ENCODE results near the gene TEN1. TPM values are rescaled to one million over a fixed set of nuclear protein-coding genes. Genes with fewer than 3 reads are reported as not detected.
A peak's percentile ranks its signal among the peaks of the same experiment; 100 is the strongest.

The TEN1 gene
- total RNA-seq, 2 donors from 2014 or later, result 13.4 to 20.5 TPM

DNA sequence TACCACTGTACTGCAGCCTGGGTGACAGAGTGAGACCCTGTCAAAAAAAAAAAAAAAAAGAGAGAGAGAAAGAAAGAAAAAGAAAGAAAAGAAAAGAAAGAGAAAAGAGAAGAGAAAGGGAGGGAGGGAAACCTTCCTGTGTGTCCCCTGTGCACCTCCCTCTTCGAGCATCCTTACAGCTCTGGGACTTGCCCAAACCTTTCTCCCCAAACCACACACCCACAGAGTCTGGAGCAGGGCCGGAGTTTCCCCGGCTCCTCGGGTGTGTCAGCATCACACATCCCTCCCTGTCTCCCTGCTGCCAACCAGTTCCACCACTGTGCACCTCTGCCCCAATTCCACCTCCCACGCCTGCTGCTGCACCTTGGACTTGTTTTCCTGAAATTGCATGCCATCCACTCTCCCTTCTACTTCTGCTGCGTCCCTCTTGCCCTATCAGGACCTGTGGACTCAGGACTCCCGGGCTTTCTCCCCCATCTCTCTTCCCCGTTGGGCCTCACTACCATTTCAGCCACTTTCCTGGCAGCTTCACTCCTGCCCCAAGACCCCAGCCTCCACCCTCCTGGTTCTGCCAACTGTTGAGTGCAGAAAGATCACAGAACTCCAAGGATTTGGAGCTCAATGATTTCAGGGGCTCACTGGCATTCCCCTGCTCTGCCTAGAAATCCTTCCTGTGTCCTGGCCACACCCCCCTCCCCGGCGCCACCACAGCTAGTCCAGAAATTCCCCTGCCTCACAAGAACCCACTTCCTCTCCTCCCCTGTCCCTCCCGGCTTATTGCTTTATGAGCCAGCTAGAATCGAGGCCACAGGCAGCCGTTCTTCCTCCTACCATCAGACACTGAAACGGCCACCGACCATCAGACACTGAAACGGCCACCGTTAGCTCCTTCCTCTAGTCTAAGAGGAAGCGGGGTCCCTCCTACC, 17.9 kb downstream of the TEN1 start:
- Mint-ChIP-seq H3K36me3 (no peaks in the 10 kb centered on the region), H3K9me3 (no peaks in the 10 kb centered on the region), H3K27ac (peak overlapping the region; percentile 87 to 95)
- no peak for DNase-seq (ENCODE audit: low spot score in 2 of 2)
- ATAC-seq, result peak; percentile 48 to 88

DNA sequence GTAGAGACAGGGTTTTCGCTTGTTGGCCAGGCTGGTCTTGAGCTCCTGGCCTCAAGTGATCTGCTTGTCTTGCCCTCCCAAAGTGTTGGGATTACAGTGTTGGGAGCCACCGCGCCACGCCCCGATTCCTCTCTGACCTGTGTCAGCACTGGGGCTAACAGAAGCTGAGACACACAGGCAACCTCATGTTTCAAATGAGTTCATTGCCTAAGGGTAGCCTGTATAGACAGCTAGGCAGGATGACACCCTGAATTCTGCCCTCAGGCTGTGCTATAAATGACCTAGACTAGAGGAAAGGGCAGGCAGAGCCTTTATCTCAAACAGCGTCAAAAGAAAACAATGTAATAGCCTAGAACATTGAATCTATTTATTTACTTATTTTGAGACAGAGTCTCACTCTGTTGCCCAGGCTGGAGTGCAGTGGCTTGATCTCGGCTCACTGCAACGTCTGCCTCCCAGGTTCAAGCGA, 19.3 kb downstream of the TEN1 start:
- Mint-ChIP-seq H3K36me3 (no peaks in the 10 kb centered on the region), H3K9me3 (no peaks in the 10 kb centered on the region), H3K27ac (peak overlapping the region; percentile 50 to 87)
- ATAC-seq, result no peak
- no peak for DNase-seq (ENCODE audit: low spot score in 2 of 2)

DNA sequence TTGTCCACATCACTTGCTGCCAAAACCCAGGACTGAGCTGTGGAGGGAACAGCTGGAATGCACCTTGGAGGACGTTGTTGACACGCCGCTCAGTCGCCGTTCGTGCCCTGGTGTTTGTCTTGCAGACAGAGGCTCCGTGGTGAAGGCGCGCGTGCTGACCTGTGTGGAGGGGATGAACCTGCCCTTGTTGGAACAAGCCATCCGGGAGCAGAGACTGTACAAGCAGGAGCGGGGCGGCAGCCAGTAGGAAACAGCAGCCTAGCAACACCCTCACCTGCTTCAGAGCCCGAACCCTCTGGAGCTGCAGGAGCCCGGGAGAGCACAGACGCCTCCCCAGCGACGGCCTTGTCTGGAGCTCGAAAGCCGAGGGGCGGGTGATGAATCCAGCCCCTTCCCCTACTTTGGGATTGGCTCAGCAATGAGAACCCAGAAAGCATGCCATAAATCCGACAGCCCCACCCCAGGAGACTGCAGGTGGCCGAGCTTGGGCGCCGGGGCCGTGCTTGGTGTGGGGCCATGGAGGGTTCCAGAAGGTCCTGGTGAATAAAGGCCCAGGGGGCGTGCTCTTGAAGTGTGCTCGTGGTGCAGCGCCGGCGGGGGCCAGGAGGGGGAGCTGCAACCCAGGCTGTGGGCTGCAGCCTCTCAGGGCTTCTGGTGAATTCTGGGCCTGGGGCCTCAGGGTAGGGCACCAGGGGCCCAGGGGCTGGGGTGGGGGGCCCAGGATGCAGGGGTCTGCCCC, 21.1 kb downstream of the TEN1 start:
- no peak overlapping the region for H3K27ac Mint-ChIP-seq
- H3K9me3 Mint-ChIP-seq, result no peaks in the 10 kb centered on the region

DNA sequence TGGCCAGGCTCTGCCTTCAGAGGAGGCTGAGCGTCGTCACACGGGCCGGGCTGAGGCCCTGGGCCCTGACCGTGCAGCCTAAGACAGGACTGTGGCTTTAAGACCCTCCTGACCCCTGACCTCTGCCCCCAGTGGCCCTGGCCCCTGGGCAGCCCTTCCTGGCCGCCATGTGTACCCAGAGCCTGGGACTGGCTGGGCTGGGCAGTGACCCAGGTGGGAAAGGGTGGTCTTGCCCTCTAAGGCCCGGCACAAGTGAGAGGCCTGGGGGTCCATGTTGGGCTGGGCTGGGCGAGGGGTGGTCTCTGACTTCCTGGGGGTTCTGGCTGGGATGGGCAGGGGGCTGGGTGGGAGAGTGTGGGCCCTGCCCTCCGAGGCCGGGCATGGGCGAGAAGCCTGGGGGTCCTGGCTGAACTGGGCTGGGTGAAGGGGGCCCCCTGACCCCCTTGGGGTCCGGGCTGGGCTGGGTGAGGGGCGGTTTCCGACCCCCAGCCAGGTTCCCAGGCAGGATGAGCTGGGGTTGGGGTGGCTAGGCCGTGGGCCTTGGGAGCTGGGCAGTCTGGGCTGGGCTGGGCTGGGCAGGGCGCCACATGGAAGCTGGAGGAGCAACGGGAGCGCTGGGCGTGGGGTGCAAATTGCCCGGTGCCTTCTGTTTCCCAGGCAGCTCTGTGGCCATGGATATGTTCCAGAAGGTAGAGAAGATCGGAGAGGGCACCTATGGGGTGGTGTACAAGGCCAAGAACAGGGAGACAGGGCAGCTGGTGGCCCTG, 21.9 kb downstream of the TEN1 start, which contains the start of gene CDK3:
Gene CDK3 (plus strand): TSS at position 101 of the 767 bp plus-strand sequence. CDS start 571 bp downstream, at position 672.
- no peak within 1 kb of the TSS for H3K27ac Mint-ChIP-seq
- no peaks in the 10 kb centered on the region for H3K36me3 Mint-ChIP-seq
- DNase-seq (ENCODE audit: low spot score in 2 of 2), result no peak
- H3K9me3 Mint-ChIP-seq, result no peaks in the 10 kb centered on the region
- ATAC-seq, result no peak

More for the DNA sequence above, 21.1 kb downstream of the TEN1 start:
- peak; percentile 21 to 82 for ATAC-seq
- H3K36me3 Mint-ChIP-seq, result no peaks in the 10 kb centered on the region
- peak in 1 of 2 donors; percentile 87 for DNase-seq (ENCODE audit: low spot score in 2 of 2)

DNA sequence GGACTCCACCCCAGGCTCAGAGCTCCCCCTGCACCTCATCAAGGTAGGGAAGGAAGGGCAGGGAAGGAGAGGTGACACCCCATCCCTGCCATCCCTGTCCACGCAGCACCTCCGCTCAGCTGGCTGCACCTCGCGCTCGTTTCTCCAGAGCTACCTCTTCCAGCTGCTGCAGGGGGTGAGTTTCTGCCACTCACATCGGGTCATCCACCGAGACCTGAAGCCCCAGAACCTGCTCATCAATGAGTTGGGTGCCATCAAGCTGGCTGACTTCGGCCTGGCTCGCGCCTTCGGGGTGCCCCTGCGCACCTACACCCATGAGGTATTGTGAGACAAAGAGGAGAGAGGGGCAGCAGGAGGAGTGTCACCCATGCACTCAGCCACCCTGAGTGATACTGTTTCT, 23.1 kb downstream of the TEN1 start:
- Mint-ChIP-seq H3K36me3 (no peaks in the 10 kb centered on the region), H3K9me3 (no peaks in the 10 kb centered on the region), H3K27ac (peak overlapping the region in 1 of 2 donors; percentile 32)
- DNase-seq (ENCODE audit: low spot score in 2 of 2), result no peak
- no peak for ATAC-seq

DNA sequence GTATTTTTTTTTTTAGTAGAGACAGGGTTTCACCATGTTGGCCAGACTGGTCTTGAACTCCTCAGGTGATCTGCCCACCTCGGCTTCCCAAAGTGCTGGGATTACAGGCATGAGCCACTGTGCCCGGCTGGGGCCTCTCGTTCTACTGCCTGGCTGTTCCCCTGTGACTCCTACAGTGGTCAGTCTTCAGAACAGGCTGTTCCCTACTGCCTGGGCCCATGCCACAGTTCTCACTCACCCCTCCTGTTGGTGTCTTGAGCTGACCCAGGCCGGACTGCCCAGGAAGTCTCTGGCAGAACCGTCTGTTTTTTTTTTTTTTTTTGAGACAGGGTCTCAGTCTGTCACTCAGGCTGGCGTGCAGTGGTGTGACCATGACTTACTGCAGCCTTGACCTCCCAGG, 24.9 kb downstream of the TEN1 start:
- DNase-seq (ENCODE audit: low spot score in 2 of 2) (no peak), ATAC-seq (no peak)
- Mint-ChIP-seq H3K27ac (peak overlapping the region; percentile 9 to 36), H3K36me3 (no peaks in the 10 kb centered on the region), H3K9me3 (no peaks in the 10 kb centered on the region)

DNA sequence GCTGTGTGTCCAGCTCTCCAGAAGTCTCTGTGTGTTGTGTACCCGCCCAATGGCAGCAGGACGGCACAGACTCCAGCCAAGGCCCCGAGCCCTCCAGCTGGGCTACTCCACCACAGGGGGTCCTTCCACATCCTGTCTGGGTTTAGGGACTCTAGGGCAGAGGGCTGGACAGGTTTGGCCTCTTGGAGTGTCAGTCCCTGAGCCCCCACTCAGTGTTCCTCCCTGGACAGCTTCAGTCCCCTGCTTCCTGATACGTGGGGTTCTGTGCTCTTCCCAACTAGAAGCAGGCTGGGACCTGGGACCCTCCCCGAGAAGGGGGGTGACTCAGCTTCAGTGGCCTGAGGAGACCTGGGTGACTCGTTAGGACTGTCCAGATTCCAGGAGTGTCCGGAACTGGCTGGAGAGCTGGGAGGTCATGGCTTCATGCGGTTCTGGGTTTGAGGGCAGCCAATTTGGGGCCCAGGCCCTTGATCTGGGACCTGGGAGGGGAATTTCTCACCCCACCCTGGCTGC, 25.8 kb downstream of the TEN1 start:
- Mint-ChIP-seq H3K27ac (no peak overlapping the region), H3K9me3 (no peaks in the 10 kb centered on the region), H3K36me3 (no peaks in the 10 kb centered on the region)
- DNase-seq (ENCODE audit: low spot score in 2 of 2) (no peak), ATAC-seq (no peak)

DNA sequence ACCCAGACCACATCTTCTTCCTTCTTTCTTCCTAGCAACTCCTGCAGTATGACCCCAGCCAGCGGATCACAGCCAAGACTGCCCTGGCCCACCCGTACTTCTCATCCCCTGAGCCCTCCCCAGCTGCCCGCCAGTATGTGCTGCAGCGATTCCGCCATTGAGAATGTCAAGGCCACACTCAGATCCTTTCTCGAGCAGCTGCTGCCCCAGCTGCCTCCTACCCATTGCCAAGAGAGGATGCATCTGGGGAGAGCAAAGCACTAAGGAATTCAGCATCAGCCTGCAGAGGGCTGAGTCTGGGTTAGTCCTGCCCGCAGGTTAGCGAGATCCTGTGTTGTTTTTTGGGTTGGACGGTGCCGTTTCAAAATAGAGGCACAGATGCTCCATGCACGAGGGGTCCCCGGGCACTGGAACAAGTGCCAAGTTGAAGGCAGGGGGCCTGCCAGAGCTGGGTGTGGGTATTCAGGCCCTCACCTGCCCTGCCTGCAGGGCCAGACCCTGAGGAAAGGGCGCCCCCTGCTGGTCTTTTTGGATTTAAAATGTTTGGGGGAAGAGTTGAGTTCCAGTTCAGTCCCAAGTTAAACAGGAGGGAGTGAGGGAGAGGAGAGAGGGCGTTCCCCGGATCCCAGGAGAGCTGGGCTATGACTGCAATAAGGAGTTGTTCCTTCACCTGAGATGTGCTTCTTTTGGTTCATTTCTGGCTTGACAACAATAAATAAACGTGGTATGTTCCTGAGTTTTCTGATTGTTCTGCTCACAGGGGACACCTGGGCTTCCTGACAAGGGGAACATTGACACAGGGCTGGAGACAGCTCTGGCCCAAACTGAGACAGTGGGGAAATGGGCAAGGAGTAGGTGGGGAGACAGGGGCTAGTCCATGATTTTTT, 26.5 kb downstream of the TEN1 start:
- Mint-ChIP-seq H3K9me3 (no peaks in the 10 kb centered on the region), H3K27ac (peak overlapping the region in 1 of 2 donors; percentile 9), H3K36me3 (no peaks in the 10 kb centered on the region)
- peak; percentile 78 to 82 for ATAC-seq
- DNase-seq (ENCODE audit: low spot score in 2 of 2), result peak; percentile 78 to 97

DNA sequence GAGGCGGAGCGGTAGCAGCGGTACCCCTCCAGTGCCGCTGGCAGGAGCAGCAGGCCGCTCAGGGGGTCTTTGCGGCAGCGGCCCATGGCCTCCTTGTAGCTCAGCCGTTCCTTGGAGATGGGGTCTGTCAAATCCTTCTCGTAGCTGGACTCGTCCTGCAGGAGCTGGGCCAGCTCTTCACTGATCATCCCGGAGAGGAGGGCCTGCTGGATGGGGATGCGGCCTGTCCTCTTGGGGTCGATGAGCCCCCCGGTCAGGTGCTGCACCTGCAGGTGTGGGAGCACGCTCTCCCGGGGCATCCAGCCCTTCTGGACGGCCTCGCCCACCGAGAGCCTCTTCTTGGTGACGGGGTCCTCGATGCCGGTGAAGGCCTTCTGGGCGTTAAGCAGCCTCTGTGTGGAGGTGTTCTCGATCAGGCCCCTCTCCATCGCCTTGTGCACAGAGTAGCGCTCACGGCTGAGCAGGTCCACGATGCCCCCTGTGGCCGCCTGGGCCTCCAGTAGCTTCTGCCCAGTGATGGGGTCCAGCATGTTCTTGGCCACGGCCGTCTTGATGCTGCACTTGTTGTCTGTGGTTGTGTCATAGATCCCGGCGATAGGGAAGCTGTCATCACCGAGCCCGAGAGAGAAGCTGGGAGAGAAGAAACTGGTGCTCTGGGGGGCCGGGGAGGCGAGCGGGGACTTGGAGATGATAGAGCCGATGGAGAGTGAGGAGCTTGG, 28.2 kb downstream of the TEN1 start:
- Mint-ChIP-seq H3K36me3 (no peaks in the 10 kb centered on the region), H3K9me3 (no peaks in the 10 kb centered on the region), H3K27ac (no peak overlapping the region)
- ATAC-seq, result no peak
- no peak for DNase-seq (ENCODE audit: low spot score in 2 of 2)

DNA sequence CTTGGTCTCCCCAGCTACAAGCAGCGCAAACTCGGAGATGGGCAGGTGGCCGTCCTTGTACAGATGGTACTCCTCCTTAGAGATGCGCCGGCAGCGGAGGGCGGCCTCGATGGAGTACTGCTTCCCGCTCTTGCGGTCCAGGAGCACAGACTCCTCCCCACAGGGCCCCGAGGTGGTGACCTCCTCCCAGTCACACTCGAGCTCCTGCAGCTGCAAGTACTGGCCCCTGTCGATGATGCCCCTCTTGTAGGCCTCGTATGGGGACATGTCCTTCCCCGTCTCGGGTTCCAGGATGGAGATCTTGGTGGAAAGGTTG, 28.8 kb downstream of the TEN1 start:
- H3K9me3 Mint-ChIP-seq, result no peaks in the 10 kb centered on the region
- DNase-seq (ENCODE audit: low spot score in 2 of 2) (no peak), ATAC-seq (no peak)
- H3K27ac Mint-ChIP-seq, result no peak overlapping the region
- no peaks in the 10 kb centered on the region for H3K36me3 Mint-ChIP-seq

DNA sequence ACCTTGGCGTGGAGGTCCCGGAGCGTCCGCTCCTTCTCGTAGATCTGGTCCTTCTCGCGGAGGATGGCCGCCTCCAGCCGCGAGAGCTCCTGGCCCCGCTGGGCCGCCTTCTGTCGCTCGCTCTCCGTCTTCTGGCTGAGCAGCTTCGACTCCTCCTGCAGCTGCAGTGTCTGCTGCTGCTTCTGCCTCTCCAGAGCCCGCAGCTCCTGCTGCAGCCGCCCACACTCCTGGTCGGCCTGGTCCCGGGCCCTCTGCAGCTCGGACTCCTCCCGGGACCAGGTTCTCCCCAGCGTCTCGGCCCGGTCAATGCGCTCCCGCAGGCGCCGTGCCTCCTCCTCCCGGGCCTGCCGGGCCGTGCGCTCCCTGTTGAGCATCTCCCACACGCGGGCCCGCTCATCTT, 29.2 kb downstream of the TEN1 start:
- DNase-seq (ENCODE audit: low spot score in 2 of 2) (no peak), ATAC-seq (no peak)
- no peak overlapping the region for H3K27ac Mint-ChIP-seq
- H3K9me3 Mint-ChIP-seq, result no peaks in the 10 kb centered on the region
- H3K36me3 Mint-ChIP-seq, result no peaks in the 10 kb centered on the region

DNA sequence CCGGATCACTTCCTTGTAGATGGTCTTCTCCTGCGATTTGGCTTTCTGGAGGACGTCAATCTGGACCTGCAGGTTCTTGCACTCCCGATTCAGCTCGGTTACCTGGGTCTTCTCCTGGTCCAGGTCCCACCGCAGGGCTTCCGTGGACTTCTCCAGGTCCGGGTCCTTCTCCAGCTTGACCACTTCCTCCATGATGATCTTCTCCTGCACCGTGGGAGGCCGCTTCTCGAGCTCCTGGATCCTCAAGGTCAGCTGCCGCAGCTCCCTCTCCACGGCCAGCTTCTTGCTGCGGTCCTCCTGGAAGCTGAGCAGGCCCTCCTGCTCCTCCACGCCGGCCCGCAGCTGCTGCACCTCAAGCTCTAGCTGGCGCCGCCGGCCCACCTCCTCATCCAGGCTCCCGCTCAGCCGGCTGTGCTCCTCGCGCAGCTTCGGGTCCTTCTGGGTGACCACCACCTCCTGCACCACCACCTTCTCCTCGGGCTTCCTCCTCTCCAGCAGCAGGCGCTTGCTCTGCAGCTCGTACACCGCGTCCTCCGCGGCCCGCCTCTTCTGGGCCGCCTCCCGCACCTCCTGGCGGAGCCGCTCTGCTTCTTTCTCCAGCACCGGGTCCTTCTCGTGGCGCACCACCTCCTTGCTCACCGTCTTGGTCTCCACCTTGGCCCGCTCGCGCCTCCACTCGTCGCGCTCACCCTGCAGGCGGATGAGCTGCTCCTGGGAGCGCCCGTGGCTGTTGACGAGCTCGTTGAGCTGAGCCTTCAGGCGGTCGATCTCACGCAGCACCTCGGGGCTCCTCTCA, 29.8 kb downstream of the TEN1 start:
- Mint-ChIP-seq H3K36me3 (no peaks in the 10 kb centered on the region), H3K9me3 (no peaks in the 10 kb centered on the region), H3K27ac (peak overlapping the region in 1 of 2 donors; percentile 57)
- ATAC-seq (no peak), DNase-seq (ENCODE audit: low spot score in 2 of 2) (no peak)

DNA sequence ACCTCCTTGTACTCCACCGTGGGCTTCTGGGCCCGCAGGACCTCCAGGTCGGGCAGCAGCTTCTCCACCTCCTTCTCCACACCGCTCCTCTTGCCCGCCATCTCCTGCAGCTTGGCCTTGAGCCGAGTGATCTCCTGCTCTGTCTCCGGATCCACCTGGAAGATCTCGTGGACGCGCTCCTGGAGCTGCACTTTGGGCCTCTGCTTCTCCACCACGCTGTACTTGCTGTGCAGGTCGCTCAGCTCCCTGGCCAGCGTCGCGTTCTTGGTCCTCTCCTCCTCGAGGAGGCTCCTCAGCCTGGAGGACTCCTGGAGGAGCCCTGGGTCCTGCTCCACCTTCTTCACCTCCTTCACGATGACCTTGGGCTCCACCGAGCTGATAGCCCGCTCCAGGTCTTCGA, 30.4 kb downstream of the TEN1 start:
- Mint-ChIP-seq H3K27ac (peak overlapping the region; percentile 19 to 57), H3K9me3 (no peaks in the 10 kb centered on the region), H3K36me3 (no peaks in the 10 kb centered on the region)
- DNase-seq (ENCODE audit: low spot score in 2 of 2) (no peak), ATAC-seq (no peak)

DNA sequence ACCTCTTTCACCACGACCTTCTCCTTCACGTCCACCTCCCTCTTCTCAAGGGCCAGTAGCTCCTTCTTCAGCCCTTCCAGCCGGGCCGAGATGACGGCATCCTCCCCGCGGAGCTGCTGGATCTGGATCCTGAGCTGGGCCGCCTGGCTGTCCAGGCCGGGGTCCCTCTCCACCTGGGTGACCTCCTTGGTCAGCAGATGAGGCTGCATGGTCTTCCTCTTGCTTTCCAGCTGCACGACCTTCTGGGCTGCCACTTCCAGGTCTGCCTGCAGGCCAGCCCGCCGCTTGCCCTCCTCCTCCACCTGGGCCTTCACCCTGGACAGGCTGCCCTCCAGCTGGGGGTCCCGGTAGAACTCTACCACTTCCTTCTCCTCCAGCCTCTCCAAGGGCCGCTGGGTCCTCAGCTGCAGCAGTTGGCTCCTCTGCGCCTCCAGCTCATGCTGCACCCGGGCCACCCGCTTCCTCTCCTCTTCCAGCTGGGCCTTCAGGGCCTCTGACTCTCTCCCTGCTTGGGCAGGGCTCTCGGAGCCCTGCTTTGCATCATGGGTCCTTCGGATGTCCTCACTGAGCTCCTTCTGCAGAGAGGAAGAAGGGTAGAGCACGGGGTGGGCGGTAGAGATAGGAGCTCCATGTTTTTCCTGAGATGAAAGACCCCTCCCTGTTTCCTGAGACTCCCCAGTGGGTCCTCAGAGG, 31.1 kb downstream of the TEN1 start:
- Mint-ChIP-seq H3K36me3 (no peaks in the 10 kb centered on the region), H3K27ac (peak overlapping the region in 1 of 2 donors; percentile 34), H3K9me3 (no peaks in the 10 kb centered on the region)
- DNase-seq (ENCODE audit: low spot score in 2 of 2) (no peak), ATAC-seq (no peak)
